H1 (cell line): ENCODE measurements around the gene AIG1. TPM values are rescaled to one million over a fixed set of nuclear protein-coding genes. Genes with fewer than 3 reads are reported as not detected.

Experiments used
- CTCF ChIA-PET: fragments of 300-600 bp; sonication (Branson Sonifier 250); formaldehyde crosslinking; loops from one replicate; lab custom pipeline; 2021; ENCODE audit not compliant: partially characterized antibody; lab: Charles Lee
- POLR2A ChIA-PET: fragments of 300-600 bp; sonication (Branson Sonifier 250); formaldehyde crosslinking; loops from one replicate; lab custom pipeline; 2021; ENCODE audit warnings: inconsistent platforms; ENCODE audit not compliant: partially characterized antibody; lab: Charles Lee
- DNase-seq, 2 experiments: peaks; one replicate each; pipeline versions ENCODE4 v3.0.0 to v3.0.0-alpha.2; 2010 to 2022; ENCODE audit warnings: low spot score in 2 of 2, low read depth in 1 of 2, mixed read lengths in 1 of 2
- FAIRE-seq: peaks from 2 replicates; lab custom pipeline; 2011; peaks lifted over from hg19 to GRCh38; lab: Jason Lieb, UNC
- H2AFZ ChIP-seq: 2 replicates; pipeline ENCODE4 v1.8.1; 2012; ENCODE audit warnings: low read length, inconsistent platforms
- H2AK5ac ChIP-seq: 2 replicates; pipeline ENCODE4 v1.6.1; 2013; ENCODE audit warnings: low read depth, low read length
- H2BK120ac ChIP-seq: replicated peaks from 2 replicates; pipeline ENCODE3; 2013; ENCODE audit warnings: low read depth, low read length, inconsistent platforms
- H2BK12ac ChIP-seq: 2 replicates; pipeline ENCODE4 v1.6.1; 2013; ENCODE audit warnings: low read depth, low read length
- H2BK15ac ChIP-seq: 2 replicates; pipeline ENCODE4 v1.6.1; 2013; ENCODE audit warnings: low read length
- H2BK20ac ChIP-seq: 2 replicates; pipeline ENCODE4 v1.6.1; 2013; ENCODE audit warnings: low read length
- H2BK5ac ChIP-seq: 2 replicates; pipeline ENCODE4 v1.6.1; 2013; ENCODE audit warnings: low read depth, low read length
- H3K14ac ChIP-seq: 2 replicates; pipeline ENCODE4 v1.6.1; 2013; ENCODE audit warnings: inconsistent platforms; ENCODE audit not compliant: insufficient read length
- H3K18ac ChIP-seq: 2 replicates; pipeline ENCODE4 v1.6.1; 2013; ENCODE audit warnings: low read length; ENCODE audit errors: extremely low read depth
- H3K23ac ChIP-seq: 2 replicates; pipeline ENCODE4 v1.6.1; 2013; ENCODE audit warnings: inconsistent platforms; ENCODE audit not compliant: insufficient read length
- H3K23me2 ChIP-seq: 2 replicates; pipeline ENCODE4 v1.6.1; 2013; ENCODE audit warnings: low read depth, low read length
- H3K27ac ChIP-seq: 2 replicates; pipeline ENCODE4 v1.6.1; 2011; ENCODE audit warnings: low read depth, low read length, inconsistent platforms
- H3K27me3 ChIP-seq, 4 experiments: replicated peaks in 1 of 4; 1 replicate in 1 of 4; 2 replicates in 3 of 4; pipeline versions ENCODE4 v1.6.1 to v1.8.1; 2011 to 2013; ENCODE audit warnings: low read length in 3 of 4, mild to moderate bottlenecking in 3 of 4, inconsistent platforms in 2 of 4, mixed read lengths in 2 of 4, moderate library complexity in 1 of 4; ENCODE audit not compliant: control insufficient read depth in 3 of 4, insufficient read depth in 3 of 4; ENCODE audit errors: extremely low read depth in 1 of 4
- H3K36me3 ChIP-seq, 4 experiments: 2 replicates each; pipeline versions ENCODE4 v1.6.1 to v1.8.1; 2011 to 2013; ENCODE audit warnings: mild to moderate bottlenecking in 4 of 4, low read length in 3 of 4, moderate library complexity in 2 of 4, control low read depth in 1 of 4, inconsistent platforms in 1 of 4; ENCODE audit not compliant: insufficient read depth in 4 of 4, control insufficient read depth in 2 of 4
- H3K4ac ChIP-seq: replicated peaks from 2 replicates; pipeline ENCODE3; 2013; ENCODE audit warnings: low read length, low read depth, mixed read lengths, inconsistent platforms; ENCODE audit not compliant: insufficient read length
- H3K4me1 ChIP-seq, 4 experiments: replicated peaks in 1 of 4; 1 replicate in 1 of 4; 2 replicates in 3 of 4; pipeline versions ENCODE4 v1.6.1 to v1.8.1; 2011 to 2013; ENCODE audit warnings: low read length in 3 of 4, inconsistent platforms in 2 of 4, mixed read lengths in 1 of 4; ENCODE audit not compliant: insufficient read depth in 4 of 4, control insufficient read depth in 3 of 4
- H3K4me2 ChIP-seq, 2 experiments: 2 replicates each; pipeline versions ENCODE4 v1.6.1 to v1.8.1; 2011 to 2013; ENCODE audit warnings: low read depth in 2 of 2, low read length in 2 of 2, control low read depth in 1 of 2, inconsistent platforms in 1 of 2, mild to moderate bottlenecking in 1 of 2; ENCODE audit not compliant: insufficient read depth in 1 of 2
- H3K4me3 ChIP-seq, 4 experiments: fragments of 200-600, 300-600 bp in 1 of 4; sonication (generic), shearing (Covaris generic), sonication (Bioruptor Twin) in 1 of 4; 2 replicates each; pipeline versions ENCODE4 v1.5.1 to v1.8.1; 2011 to 2016; ENCODE audit warnings: low read length in 4 of 4, low read depth in 3 of 4, control low read depth in 2 of 4, inconsistent platforms in 2 of 4, mild to moderate bottlenecking in 2 of 4, mixed read lengths in 1 of 4, moderate library complexity in 1 of 4; ENCODE audit not compliant: insufficient read depth in 2 of 4; ENCODE audit errors: extremely low read depth in 1 of 4
- H3K56ac ChIP-seq: replicated peaks from 2 replicates; pipeline ENCODE3; 2013; ENCODE audit warnings: low read depth, mild to moderate bottlenecking, mixed read lengths, low read length, inconsistent platforms; ENCODE audit not compliant: insufficient read length
- H3K79me1 ChIP-seq: 2 replicates; pipeline ENCODE4 v1.6.1; 2013; ENCODE audit warnings: low read depth, low read length, control low read depth
- H3K79me2 ChIP-seq, 2 experiments: 2 replicates each; pipeline versions ENCODE4 v1.6.1 to v1.8.1; 2012 to 2013; ENCODE audit warnings: low read length in 2 of 2, mild to moderate bottlenecking in 2 of 2, inconsistent platforms in 1 of 2; ENCODE audit not compliant: insufficient read depth in 2 of 2, control insufficient read depth in 1 of 2
- H3K9ac ChIP-seq, 4 experiments: replicated peaks in 1 of 4; 1 replicate in 1 of 4; 2 replicates in 3 of 4; pipeline versions ENCODE4 v1.6.1 to v1.8.1; 2011 to 2013; ENCODE audit warnings: low read depth in 3 of 4, low read length in 3 of 4, control low read depth in 2 of 4, mild to moderate bottlenecking in 2 of 4, moderate library complexity in 2 of 4, inconsistent platforms in 1 of 4; ENCODE audit errors: extremely low read depth in 1 of 4
- H3K9me3 ChIP-seq, 2 experiments: 2 replicates each; pipeline versions ENCODE4 v1.6.1 to v1.8.1; 2012 to 2013; ENCODE audit warnings: mild to moderate bottlenecking in 2 of 2, moderate library complexity in 2 of 2, control low read depth in 1 of 2, inconsistent platforms in 1 of 2, low read depth in 1 of 2, low read length in 1 of 2, mixed read lengths in 1 of 2; ENCODE audit not compliant: insufficient read depth in 2 of 2
- H4K20me1 ChIP-seq, 2 experiments: replicated peaks in 1 of 2; 2 replicates each; pipeline versions ENCODE3 to v1.8.1; 2011 to 2013; ENCODE audit warnings: inconsistent platforms in 2 of 2, low read length in 2 of 2, mild to moderate bottlenecking in 1 of 2; ENCODE audit not compliant: insufficient read depth in 2 of 2, control insufficient read depth in 1 of 2
- H4K5ac ChIP-seq: 2 replicates; pipeline ENCODE4 v1.6.1; 2013; ENCODE audit warnings: low read length, low read depth, mixed read lengths, inconsistent platforms; ENCODE audit not compliant: insufficient read length
- H4K8ac ChIP-seq: 2 replicates; pipeline ENCODE4 v1.8.0; 2013; ENCODE audit warnings: mild to moderate bottlenecking, moderate library complexity, low read length, inconsistent platforms; ENCODE audit not compliant: insufficient read depth; ENCODE audit errors: extremely low read depth
- H4K91ac ChIP-seq: replicated peaks from 2 replicates; pipeline ENCODE3; 2013; ENCODE audit warnings: low read length, mixed read lengths, inconsistent platforms; ENCODE audit not compliant: insufficient read length
- CBX8 ChIP-seq: fragments of 300-800, 300-1000 bp; sonication (generic); IDR thresholded peaks from 2 replicates; pipeline ENCODE4 v1.7.1; 2016; ENCODE audit warnings: low read depth, low read length, borderline replicate concordance
- CEBPB ChIP-seq: IDR thresholded peaks from 2 replicates; pipeline ENCODE4 v1.6.1; 2012; ENCODE audit warnings: low read depth, low read length
- GTF2F1 ChIP-seq: IDR thresholded peaks from 2 replicates; pipeline ENCODE4 v1.6.1; 2012; ENCODE audit warnings: low read depth, low read length, improper control_type of control experiment, borderline replicate concordance
- RBBP5 ChIP-seq: IDR thresholded peaks from 2 replicates; pipeline ENCODE4 v1.7.1; 2012; ENCODE audit warnings: low read depth, mild to moderate bottlenecking, inconsistent platforms, low read length, moderate library complexity, borderline replicate concordance
- SIN3A ChIP-seq, 2 experiments: IDR thresholded peaks in 1 of 2; conservative IDR thresholded peaks in 1 of 2; 2 replicates each; pipeline ENCODE4 v1.6.1; 2011 to 2012; ENCODE audit warnings: low read length in 2 of 2, improper control_type of control experiment in 1 of 2, low read depth in 1 of 2, mild to moderate bottlenecking in 1 of 2
- SIRT6 ChIP-seq: IDR thresholded peaks from one replicate; pipeline ENCODE4 v1.7.1; 2012; ENCODE audit warnings: low read length, inconsistent platforms
- SP1 ChIP-seq: IDR thresholded peaks from 2 replicates; pipeline ENCODE4 v1.6.1; 2011; ENCODE audit warnings: low read depth, low read length
- USF2 ChIP-seq: IDR thresholded peaks from 2 replicates; pipeline ENCODE4 v1.6.1; 2011; ENCODE audit warnings: low read length, improper control_type of control experiment
- ZNF274 ChIP-seq: IDR thresholded peaks from 2 replicates; pipeline ENCODE4 v1.7.0; 2012; ENCODE audit warnings: low read length, borderline replicate concordance; ENCODE audit errors: extremely low read depth
- WGBS, 2 experiments: shearing (Covaris generic) in 1 of 2; methylation state at CpG; one replicate each; pipeline versions ENCODE4 v1.1.6 to v1.1.7; 2013 to 2015; ENCODE audit warnings: low lambda C conversion rate in 2 of 2, mixed read lengths in 2 of 2, inconsistent platforms in 1 of 2, low coverage in 1 of 2, missing lambda C conversion rate in 1 of 2; ENCODE audit not compliant: insufficient replicate concordance in 2 of 2, insufficient coverage in 1 of 2, insufficient read length in 1 of 2; ENCODE audit errors: extremely low coverage in 1 of 2, missing lambda C conversion rate in 1 of 2; 5-methylcytosine and 5-hydroxymethylcytosine counted together
- polyA plus RNA-seq, 7 experiments: library from polyadenylated mRNA; depleted of rRNA in 3 of 7; stranded (reverse) in 5 of 7; unstranded in 2 of 7; fragments of >200 nt in 5 of 7; fragments of 200-250 nt in 2 of 7; gene quantifications; 1 replicate in 5 of 7; 2 replicates in 1 of 7; 4 replicates in 1 of 7; pipeline versions ENCODE4 v1.2.1 to v1.2.3, GENCODE V29; 2011 to 2013; ENCODE audit warnings: missing spikeins in 2 of 7, mixed read lengths in 2 of 7
- total RNA-seq: library from RNA; stranded (reverse); fragmentation: NEBNext Ultra II Directional; extraction: Animal tissue kit (Norgen Biotek cat#: 25700); gene quantifications from 2 replicates; pipeline ENCODE4 v1.2.1, GENCODE V29; 2021

AIG1 gene
- total and polyA plus RNA-seq, 2 of the 8 experiments (the other 6 are each of a cell fraction or from before 2014, with no cell fraction given), result 56.6 to 58.4 TPM

GRCh38 chr6:143022587-143022986, 38.1 kb upstream of the AIG1 start:
- no peak overlapping the region for H3K9ac ChIP-seq
- no peak overlapping the region for H2BK15ac ChIP-seq
- no peak overlapping the region for H3K18ac ChIP-seq
- H3K4me1 ChIP-seq, result no peaks in the 10 kb centered on the region
- no peaks in the 10 kb centered on the region for H3K9me3 ChIP-seq
- H3K23me2 ChIP-seq, result no peaks in the 10 kb centered on the region
- DNase-seq (no peak), FAIRE-seq (no peak)
- no peak overlapping the region for H2BK20ac ChIP-seq
- no peak overlapping the region for H4K8ac ChIP-seq
- no peaks in the 10 kb centered on the region; a peak in 1 of 8 replicates for H3K36me3 ChIP-seq
- H3K4me3 ChIP-seq, result no peak overlapping the region
- H2BK120ac ChIP-seq, result no peak overlapping the region
- H3K4me2 ChIP-seq, result no peak overlapping the region
- H4K5ac ChIP-seq, result no peak overlapping the region
- H3K4ac ChIP-seq, result no peak overlapping the region
- POLR2A ChIA-PET, result no interaction called here
- H3K23ac ChIP-seq, result no peak overlapping the region
- no peaks in the 10 kb centered on the region for H4K20me1 ChIP-seq
- no peaks in the 10 kb centered on the region for H3K79me2 ChIP-seq
- H2BK5ac ChIP-seq, result no peak overlapping the region
- whole genome bisulfite sequencing, 2 experiments, result 95% methylated on average over 2 of the region's 2 CpGs; no CpG with 5 or more reads in 1 of the 2 experiments
- H3K79me1 ChIP-seq, result no peaks in the 10 kb centered on the region
- H3K56ac ChIP-seq, result no peak overlapping the region
- no peak for TF ChIP-seq RBBP5
- no peak for TF ChIP-seq SIN3A (conservative IDR thresholded peaks at IDR 0.05 in 1 of 2, IDR thresholded peaks at IDR 0.05 in 1 of 2; ENCODE audit: low read depth in 1 of 2, low read length in 2 of 2)
- TF ChIP-seq CEBPB, result no peak
- TF ChIP-seq SP1, result no peak
- no peak for TF ChIP-seq SIRT6
- no peak for TF ChIP-seq GTF2F1
- TF ChIP-seq ZNF274, result no peak
- no peak for TF ChIP-seq USF2
- TF ChIP-seq CBX8, result no peak
- TF ChIP-seq, all 59 proteins: peak for 0
- no peak overlapping the region for H4K91ac ChIP-seq
- CTCF ChIA-PET, result interaction anchor here (0.7 to 6.0 kb wide), 6 partner anchors 70 to 405 kb away, joined by 3 to 35 read pairs (median 4); no protein-coding TSS in a partner anchor
- H3K27me3 ChIP-seq, result no peaks in the 10 kb centered on the region
- H3K27ac ChIP-seq, result no peak overlapping the region
- no peak overlapping the region for H3K14ac ChIP-seq
- H2BK12ac ChIP-seq, result no peak overlapping the region
- no peak overlapping the region for H2AK5ac ChIP-seq
- no peak overlapping the region for H2AFZ ChIP-seq
